Kidney (tissue), 14 donors: ENCODE data around the gene AFG1L. TPM values are rescaled to one million over a fixed set of nuclear protein-coding genes. Genes with fewer than 3 reads are reported as not detected.

Experiments used
- DNase-seq, 5 donors: peaks; one replicate each; pipeline ENCODE4 v3.0.0-alpha.2; 2013 to 2020
- FAIRE-seq: peaks from 2 replicates; lab custom pipeline; 2012; peaks lifted over from hg19 to GRCh38; lab: Jason Lieb, UNC
- H3K27ac ChIP-seq, 2 donors: one replicate each; pipeline ENCODE4 v1.7.0; 2013; ENCODE audit warnings: low read depth in 2 of 2, low read length in 2 of 2, inconsistent platforms in 1 of 2
- H3K27me3 ChIP-seq: one replicate; pipeline ENCODE4 v1.7.1; 2013; ENCODE audit warnings: low read length, inconsistent platforms; ENCODE audit not compliant: control insufficient read depth, insufficient read depth
- H3K36me3 ChIP-seq, 3 donors: one replicate each; pipeline versions ENCODE4 v1.7.0 to v1.7.1; 2013; ENCODE audit warnings: low read length in 3 of 3, control low read depth in 1 of 3, inconsistent platforms in 1 of 3; ENCODE audit not compliant: insufficient read depth in 3 of 3, control insufficient read depth in 2 of 3
- H3K4me1 ChIP-seq, 3 donors: one replicate each; pipeline versions ENCODE4 v1.7.0 to v1.7.1; 2013; ENCODE audit warnings: low read length in 3 of 3, inconsistent platforms in 1 of 3, low read depth in 1 of 3; ENCODE audit not compliant: control insufficient read depth in 2 of 3, insufficient read depth in 2 of 3
- H3K4me3 ChIP-seq, 3 donors: one replicate each; pipeline versions ENCODE4 v1.7.0 to v1.8.1; 2013; ENCODE audit warnings: low read length in 3 of 3, control low read depth in 1 of 3, inconsistent platforms in 1 of 3
- H3K9ac ChIP-seq, 3 donors: one replicate each; pipeline versions ENCODE4 v1.7.0 to v1.7.1; 2013; ENCODE audit warnings: low read length in 3 of 3, control low read depth in 1 of 3, inconsistent platforms in 1 of 3
- H3K9me3 ChIP-seq, 3 donors: one replicate each; pipeline versions ENCODE4 v1.7.0 to v1.7.1; 2013; ENCODE audit warnings: low read length in 3 of 3, control low read depth in 1 of 3, inconsistent platforms in 1 of 3; ENCODE audit not compliant: control insufficient read depth in 2 of 3, insufficient read depth in 1 of 3
- intact Hi-C: fragments of 100-400 bp; cut with DNase I; formaldehyde crosslinking; loops from one replicate; pipeline ENCODE4 v1.11.1; 2022
- polyA plus RNA-seq: library from polyadenylated mRNA; stranded (reverse); fragments of 350-450 nt; fragmentation: Illumina TruSeq; extraction: RNeasy Lipid Tissue Mini Kit (QIAGEN cat#74804); gene quantifications from one replicate; pipeline ENCODE4 v1.2.3, GENCODE V29; 2014; ENCODE audit warnings: low read depth, low replicate concordance; ENCODE audit not compliant: insufficient read depth
- total RNA-seq: library from RNA; stranded (reverse); fragmentation: NEBNext Ultra II Directional; extraction: Animal tissue kit (Norgen Biotek cat#: 25700); gene quantifications from one replicate; pipeline ENCODE4 v1.2.1, GENCODE V29; 2021
- TF ChIP-seq, protein P1 (sequence below): IDR thresholded peaks from 3 replicates; pipeline ENCODE4 v1.5.1; 2012; ENCODE audit warnings: mild to moderate bottlenecking, moderate library complexity, borderline replicate concordance; ENCODE audit not compliant: insufficient read depth; ENCODE audit errors: extremely low read depth
- donor health status: control.
- donor health status: control.
- donor health status: control.
- donor health status: control.
- donor health status: control.
- donor health status: DM: yes; HTN: yes; CAD: no.
- donor health status: Normal renal cell carcinoma (clear cell type).

Gene AFG1L
- total and polyA plus RNA-seq, 2 donors from 2014 or later: 6.8 to 7.0 TPM

DNA sequence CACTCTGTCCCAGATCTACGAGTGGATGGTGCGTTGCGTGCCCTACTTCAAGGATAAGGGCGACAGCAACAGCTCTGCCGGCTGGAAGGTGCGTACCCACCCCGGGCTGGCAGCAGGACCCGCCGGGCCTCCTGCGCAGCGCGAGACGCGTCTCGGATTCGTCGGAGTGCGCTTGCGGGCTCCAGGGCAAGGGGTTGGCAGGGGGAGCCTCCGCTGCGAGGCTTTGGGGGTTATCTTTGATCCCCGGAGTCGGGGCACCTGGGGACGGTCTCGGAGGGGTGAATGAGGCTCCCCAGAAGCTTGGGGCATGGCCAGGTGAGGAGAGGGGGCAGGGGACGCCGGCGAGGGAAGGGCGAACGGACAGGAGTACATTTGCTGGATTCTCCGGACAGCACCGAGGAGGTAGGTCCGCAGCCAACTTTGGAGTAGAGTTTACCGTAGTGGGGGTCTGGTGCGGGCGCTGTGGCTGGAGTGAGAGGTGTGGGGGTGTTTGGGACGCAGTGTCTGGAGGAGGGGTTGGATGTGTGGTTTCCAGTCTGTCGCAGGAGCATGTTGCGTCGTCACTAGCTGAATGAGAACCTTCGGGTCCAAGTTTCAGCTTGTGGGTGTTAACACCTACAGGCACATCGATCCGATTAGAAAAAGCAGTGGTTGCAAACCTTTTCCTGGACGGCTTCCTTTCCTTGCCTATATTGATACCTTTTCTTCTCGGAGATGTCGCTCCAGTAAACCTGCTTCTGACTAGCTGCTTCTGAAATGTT lies 267.1 kb downstream of the AFG1L start:
- intact Hi-C loops: no loop called here
- Histone ChIP-seq H3K27ac (peak overlapping the region; percentile 30 to 98), H3K36me3 (no peaks in the 10 kb centered on the region), H3K9me3 (no peaks in the 10 kb centered on the region), H3K4me1 (peaks cover 0 to 30% (median 22%) of the 10 kb centered on the region in 3 donors), H3K4me3 (peak overlapping the region; percentile 77 to 90 (median 84)), H3K27me3 (no peaks in the 10 kb centered on the region), H3K9ac (peak overlapping the region; percentile 61 to 89 (median 70))
- FAIRE-seq (no peak), DNase-seq (peak; percentile 34 to 81 (median 53))
- TF ChIP-seq, protein P1, sequence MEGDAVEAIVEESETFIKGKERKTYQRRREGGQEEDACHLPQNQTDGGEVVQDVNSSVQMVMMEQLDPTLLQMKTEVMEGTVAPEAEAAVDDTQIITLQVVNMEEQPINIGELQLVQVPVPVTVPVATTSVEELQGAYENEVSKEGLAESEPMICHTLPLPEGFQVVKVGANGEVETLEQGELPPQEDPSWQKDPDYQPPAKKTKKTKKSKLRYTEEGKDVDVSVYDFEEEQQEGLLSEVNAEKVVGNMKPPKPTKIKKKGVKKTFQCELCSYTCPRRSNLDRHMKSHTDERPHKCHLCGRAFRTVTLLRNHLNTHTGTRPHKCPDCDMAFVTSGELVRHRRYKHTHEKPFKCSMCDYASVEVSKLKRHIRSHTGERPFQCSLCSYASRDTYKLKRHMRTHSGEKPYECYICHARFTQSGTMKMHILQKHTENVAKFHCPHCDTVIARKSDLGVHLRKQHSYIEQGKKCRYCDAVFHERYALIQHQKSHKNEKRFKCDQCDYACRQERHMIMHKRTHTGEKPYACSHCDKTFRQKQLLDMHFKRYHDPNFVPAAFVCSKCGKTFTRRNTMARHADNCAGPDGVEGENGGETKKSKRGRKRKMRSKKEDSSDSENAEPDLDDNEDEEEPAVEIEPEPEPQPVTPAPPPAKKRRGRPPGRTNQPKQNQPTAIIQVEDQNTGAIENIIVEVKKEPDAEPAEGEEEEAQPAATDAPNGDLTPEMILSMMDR: no peak

DNA sequence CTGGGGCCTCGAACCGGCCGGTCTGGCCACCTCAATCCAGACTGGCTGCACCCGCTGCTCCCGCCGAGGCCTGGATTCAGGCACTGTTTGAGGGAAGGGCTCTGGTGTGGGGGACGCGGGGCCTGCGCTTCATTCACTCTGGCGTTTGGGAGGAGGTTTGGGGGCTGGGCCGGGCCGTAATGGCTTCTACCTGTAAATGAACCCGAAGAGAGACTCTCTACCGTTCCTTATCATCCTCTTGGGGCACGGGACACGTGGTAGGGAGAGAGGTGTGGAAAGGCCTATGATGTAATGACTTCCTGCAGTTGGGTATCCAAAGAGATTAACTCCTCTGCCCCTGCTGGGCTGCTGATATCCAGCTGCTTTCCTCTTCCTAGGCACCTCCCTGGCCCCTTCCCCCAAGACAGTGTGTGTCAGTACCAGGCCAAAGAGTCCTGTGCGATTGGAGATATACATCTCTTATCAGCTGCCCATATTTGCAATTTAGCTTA lies 267.7 kb downstream of the AFG1L start:
- Histone ChIP-seq H3K4me3 (peak overlapping the region; percentile 77 to 90 (median 84)), H3K9ac (peak overlapping the region in 1 of 3 donors; percentile 89), H3K27ac (peak overlapping the region; percentile 30 to 98), H3K27me3 (no peaks in the 10 kb centered on the region), H3K36me3 (peaks cover 0 to 5% (median 0%) of the 10 kb centered on the region in 3 donors), H3K4me1 (peaks cover 0 to 27% (median 19%) of the 10 kb centered on the region in 3 donors), H3K9me3 (no peaks in the 10 kb centered on the region)
- DNase-seq (peak; percentile 62 to 89 (median 82)), FAIRE-seq (no peak)
- TF ChIP-seq, protein P1: no peak
- intact Hi-C loops: no loop called here

DNA sequence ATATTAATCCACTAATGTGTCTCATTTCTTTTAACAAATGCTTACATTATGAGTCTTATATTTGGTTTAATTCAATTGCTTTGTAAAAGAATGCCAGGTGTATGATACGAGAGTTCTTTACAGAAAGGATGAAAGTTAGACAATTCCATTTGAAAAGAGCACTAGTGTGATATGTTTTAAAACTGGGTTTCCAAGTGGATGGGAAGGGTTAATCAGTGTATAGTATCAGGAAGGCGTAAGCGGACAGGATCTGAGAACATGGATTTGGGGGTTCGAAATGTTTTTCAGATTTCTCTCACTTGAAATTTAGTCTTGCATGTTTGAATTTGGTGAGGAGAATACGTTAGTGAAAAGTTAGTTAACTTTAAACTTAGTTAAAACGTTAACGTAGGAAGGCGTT lies 268.4 kb downstream of the AFG1L start:
- H3K9ac ChIP-seq: peak overlapping the region in 1 of 3 donors; percentile 17
- intact Hi-C loops: no loop called here
- H3K9me3 ChIP-seq: no peaks in the 10 kb centered on the region
- DNase-seq: no peak
- FAIRE-seq: no peak
- peaks cover 0 to 6% (median 0%) of the 10 kb centered on the region in 3 donors for H3K36me3 ChIP-seq
- TF ChIP-seq, protein P1: no peak
- H3K4me1 ChIP-seq: peaks cover 0 to 27% (median 19%) of the 10 kb centered on the region in 3 donors
- no peak overlapping the region for H3K27ac ChIP-seq
- peak overlapping the region in 2 of 3 donors; percentile 84 to 90 for H3K4me3 ChIP-seq
- no peaks in the 10 kb centered on the region for H3K27me3 ChIP-seq
